ENCODE data around the gene ASB10. TPM values are rescaled to one million over a fixed set of nuclear protein-coding genes. Genes with fewer than 3 reads are reported as not detected.

The ASB10 gene
- total RNA-seq, 4 donors from 2014 or later, result not detected

DNA sequence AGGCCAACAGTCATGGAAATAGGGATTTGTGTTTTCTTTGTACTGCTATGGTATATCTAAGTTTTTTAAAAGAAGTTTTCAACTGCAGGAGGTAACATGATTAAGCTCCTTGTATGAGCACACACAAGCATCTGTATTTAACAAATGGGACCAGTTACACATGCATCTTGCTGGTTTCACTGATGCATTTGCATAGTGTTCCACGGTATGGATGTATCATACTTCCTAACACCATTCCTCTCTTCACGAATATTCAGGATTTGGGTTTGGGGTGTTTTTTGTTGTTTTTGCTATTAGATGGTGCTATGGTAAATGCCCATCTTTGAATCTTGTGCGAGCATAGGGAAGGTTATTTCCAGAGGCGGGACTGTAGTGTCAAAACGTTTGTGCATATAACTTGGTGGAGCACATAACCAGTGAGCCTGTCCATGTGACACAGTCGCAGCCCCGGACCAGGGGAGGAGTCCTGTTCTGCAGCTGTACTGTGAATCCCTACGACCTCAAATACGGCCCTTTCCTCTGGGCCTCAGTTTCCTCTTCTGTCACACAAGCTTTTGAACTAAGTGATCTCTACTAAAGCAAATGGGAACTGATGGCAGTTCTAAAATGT is 21.3 kb upstream of the ASB10 start:
- TF ChIP-seq, protein P1, sequence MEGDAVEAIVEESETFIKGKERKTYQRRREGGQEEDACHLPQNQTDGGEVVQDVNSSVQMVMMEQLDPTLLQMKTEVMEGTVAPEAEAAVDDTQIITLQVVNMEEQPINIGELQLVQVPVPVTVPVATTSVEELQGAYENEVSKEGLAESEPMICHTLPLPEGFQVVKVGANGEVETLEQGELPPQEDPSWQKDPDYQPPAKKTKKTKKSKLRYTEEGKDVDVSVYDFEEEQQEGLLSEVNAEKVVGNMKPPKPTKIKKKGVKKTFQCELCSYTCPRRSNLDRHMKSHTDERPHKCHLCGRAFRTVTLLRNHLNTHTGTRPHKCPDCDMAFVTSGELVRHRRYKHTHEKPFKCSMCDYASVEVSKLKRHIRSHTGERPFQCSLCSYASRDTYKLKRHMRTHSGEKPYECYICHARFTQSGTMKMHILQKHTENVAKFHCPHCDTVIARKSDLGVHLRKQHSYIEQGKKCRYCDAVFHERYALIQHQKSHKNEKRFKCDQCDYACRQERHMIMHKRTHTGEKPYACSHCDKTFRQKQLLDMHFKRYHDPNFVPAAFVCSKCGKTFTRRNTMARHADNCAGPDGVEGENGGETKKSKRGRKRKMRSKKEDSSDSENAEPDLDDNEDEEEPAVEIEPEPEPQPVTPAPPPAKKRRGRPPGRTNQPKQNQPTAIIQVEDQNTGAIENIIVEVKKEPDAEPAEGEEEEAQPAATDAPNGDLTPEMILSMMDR (IDR thresholded peaks at IDR 0.05; ENCODE audit: low read depth), result no peak

DNA sequence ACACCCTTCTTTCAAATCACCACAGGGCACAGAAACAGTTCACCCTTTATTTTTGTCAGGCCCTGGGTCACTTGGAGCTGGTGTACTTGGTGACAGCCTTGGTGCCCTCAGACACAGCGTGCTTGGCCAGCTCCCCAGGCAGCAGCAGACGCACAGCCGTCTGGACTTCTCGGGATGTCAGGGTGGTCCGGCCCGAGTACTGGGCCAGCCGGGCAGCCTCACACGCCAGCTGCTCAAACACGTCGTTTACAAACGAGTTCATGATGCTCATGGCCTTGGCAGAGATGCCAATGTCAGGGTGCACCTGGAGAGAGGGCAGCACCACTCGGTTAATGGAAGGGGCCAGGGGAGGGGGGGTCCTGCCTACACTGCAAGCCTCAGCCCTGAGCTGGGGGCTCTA is 20.8 kb upstream of the ASB10 start:
- TF ChIP-seq, protein P1 (IDR thresholded peaks at IDR 0.05; ENCODE audit: low read depth), result no peak

DNA sequence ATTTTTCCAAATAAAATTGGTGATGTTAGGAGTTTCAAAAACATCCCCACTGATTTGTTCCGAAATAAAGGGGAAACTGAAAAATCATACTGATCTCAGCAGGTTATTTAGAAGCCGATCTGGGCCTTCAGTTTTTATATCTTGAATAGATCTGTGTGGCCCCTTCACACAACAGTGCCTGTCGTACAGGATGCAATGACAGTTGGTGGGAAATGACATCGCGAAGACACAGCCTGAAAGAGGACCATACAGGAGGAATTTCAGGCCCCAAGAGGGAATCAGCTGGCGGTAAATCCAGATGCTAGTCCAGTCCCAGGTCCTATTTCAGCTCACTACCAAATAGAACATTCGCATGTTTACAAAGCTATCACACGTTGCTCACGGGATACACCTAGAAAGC is 20.3 kb upstream of the ASB10 start:
- TF ChIP-seq, protein P1 (IDR thresholded peaks at IDR 0.05; ENCODE audit: low read depth), result no peak

DNA sequence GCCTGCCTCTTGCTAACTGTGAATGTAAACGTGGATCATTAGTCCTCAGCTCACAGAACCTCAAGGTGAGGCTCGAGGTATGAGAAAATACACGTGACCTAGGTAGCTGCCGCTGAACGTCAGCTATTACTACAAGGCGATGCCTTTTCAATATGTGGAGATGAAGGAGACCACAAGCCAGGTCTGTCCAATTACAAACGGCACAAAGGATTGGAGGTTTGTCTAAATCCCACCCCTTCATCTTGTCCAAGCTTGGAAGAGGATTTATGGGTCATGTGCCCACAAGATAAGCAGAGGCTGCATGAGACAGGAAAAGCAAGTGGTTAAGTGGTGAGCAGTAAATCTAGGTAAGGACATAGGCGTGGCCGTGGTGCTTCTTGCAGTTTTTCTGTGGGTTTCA is 19.9 kb upstream of the ASB10 start:
- TF ChIP-seq, protein P1 (IDR thresholded peaks at IDR 0.05; ENCODE audit: low read depth), result no peak

DNA sequence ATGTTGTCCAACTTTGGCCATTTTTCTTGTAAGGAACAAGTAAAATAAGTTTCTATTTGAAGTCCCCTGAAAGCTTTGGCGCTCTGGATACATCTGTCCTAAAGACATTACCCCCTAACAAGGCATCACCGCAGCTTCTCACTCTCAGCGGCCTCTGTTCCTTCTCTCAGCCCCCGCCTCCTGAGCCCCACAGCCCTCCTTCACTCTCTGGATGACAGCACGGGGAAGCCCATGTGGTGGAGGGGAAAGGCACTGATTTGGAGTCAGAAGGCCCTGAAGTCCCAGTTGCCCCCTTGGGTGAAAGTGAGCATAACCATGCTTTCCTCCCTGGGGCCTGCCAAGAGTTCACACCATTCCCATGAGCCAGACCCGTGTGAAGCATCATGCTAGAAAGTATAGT is 18.7 kb upstream of the ASB10 start:
- TF ChIP-seq, protein P1 (IDR thresholded peaks at IDR 0.05; ENCODE audit: low read depth), result no peak

DNA sequence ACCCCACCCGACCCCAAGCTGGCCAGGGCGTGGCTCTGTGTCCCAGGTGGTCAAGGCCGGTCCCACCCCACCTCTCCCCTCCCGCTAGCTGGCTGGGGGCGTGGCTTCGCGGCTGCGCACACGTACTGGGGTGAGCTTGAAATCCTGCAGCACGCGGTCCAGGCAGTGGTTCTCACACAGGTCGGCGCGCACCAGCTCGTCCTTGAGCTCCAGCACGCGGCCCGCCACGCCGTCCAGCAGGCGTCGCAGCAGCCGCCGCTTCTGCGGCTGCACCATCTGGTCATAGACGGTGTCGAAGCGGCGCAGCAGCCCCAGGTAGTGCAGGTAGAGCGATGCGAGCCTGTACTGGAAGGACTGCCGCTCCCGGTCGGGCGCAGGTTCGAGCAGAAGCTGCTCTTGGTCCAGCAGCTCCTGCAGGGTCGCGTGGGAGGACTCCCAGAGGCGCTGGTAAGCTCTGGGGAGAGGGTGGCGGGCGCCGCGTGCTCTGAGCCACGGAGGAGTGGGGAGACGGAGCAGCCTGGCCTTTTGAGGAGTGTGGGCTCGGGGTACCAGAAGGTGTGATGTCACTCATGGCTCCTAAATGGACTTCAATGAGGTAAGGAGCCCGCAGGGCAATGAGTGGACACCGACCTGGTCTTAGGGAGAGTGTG is 17.5 kb upstream of the ASB10 start:
- TF ChIP-seq, protein P1 (IDR thresholded peaks at IDR 0.05; ENCODE audit: low read depth), result no peak

DNA sequence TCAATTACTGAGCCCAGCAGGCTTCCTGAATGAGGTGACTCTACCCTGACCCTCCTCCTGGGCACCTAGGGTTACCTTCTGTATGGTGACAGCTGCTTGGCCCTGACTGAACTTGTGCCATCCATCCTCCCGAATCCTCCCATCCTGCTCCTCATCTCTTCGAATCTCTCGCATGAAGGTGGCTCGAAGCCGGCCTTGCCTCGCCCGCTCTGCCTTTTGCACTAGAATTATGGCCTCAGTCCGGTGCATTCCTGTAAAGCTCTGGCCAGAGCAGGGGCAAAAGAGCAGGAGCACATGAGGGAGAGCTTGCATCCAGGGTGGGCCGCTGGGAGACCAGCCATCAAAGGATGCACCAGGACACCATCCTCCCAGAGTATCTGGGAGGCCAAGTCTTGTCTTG is 15.8 kb upstream of the ASB10 start:
- TF ChIP-seq, protein P1 (IDR thresholded peaks at IDR 0.05; ENCODE audit: low read depth), result no peak

Data from subcutaneous adipose tissue (tissue), 4 donors.